H1 (cell line): Measurements from ENCODE around the gene MAN1C1. TPM values are rescaled to one million over a fixed set of nuclear protein-coding genes. Genes with fewer than 3 reads are reported as not detected.
A peak's percentile ranks its signal among the peaks of the same experiment; 100 is the strongest.

Experiments
- CTCF ChIA-PET: fragments of 300-600 bp; sonication (Branson Sonifier 250); formaldehyde crosslinking; loops from one replicate; lab custom pipeline; 2021; ENCODE audit not compliant: partially characterized antibody; lab: Charles Lee
- POLR2A ChIA-PET: fragments of 300-600 bp; sonication (Branson Sonifier 250); formaldehyde crosslinking; loops from one replicate; lab custom pipeline; 2021; ENCODE audit warnings: inconsistent platforms; ENCODE audit not compliant: partially characterized antibody; lab: Charles Lee
- DNase-seq, 2 experiments: peaks; one replicate each; pipeline versions ENCODE4 v3.0.0 to v3.0.0-alpha.2; 2010 to 2022; ENCODE audit warnings: low spot score in 2 of 2, low read depth in 1 of 2, mixed read lengths in 1 of 2
- FAIRE-seq: peaks from 2 replicates; lab custom pipeline; 2011; peaks lifted over from hg19 to GRCh38; lab: Jason Lieb, UNC
- H2AFZ ChIP-seq: 2 replicates; pipeline ENCODE4 v1.8.1; 2012; ENCODE audit warnings: low read length, inconsistent platforms
- H2AK5ac ChIP-seq: 2 replicates; pipeline ENCODE4 v1.6.1; 2013; ENCODE audit warnings: low read depth, low read length
- H2BK120ac ChIP-seq: replicated peaks from 2 replicates; pipeline ENCODE3; 2013; ENCODE audit warnings: low read depth, low read length, inconsistent platforms
- H2BK12ac ChIP-seq: 2 replicates; pipeline ENCODE4 v1.6.1; 2013; ENCODE audit warnings: low read depth, low read length
- H2BK15ac ChIP-seq: 2 replicates; pipeline ENCODE4 v1.6.1; 2013; ENCODE audit warnings: low read length
- H2BK20ac ChIP-seq: 2 replicates; pipeline ENCODE4 v1.6.1; 2013; ENCODE audit warnings: low read length
- H2BK5ac ChIP-seq: 2 replicates; pipeline ENCODE4 v1.6.1; 2013; ENCODE audit warnings: low read depth, low read length
- H3K14ac ChIP-seq: 2 replicates; pipeline ENCODE4 v1.6.1; 2013; ENCODE audit warnings: inconsistent platforms; ENCODE audit not compliant: insufficient read length
- H3K18ac ChIP-seq: 2 replicates; pipeline ENCODE4 v1.6.1; 2013; ENCODE audit warnings: low read length; ENCODE audit errors: extremely low read depth
- H3K23ac ChIP-seq: 2 replicates; pipeline ENCODE4 v1.6.1; 2013; ENCODE audit warnings: inconsistent platforms; ENCODE audit not compliant: insufficient read length
- H3K23me2 ChIP-seq: 2 replicates; pipeline ENCODE4 v1.6.1; 2013; ENCODE audit warnings: low read depth, low read length
- H3K27ac ChIP-seq: 2 replicates; pipeline ENCODE4 v1.6.1; 2011; ENCODE audit warnings: low read depth, low read length, inconsistent platforms
- H3K27me3 ChIP-seq, 4 experiments: replicated peaks in 1 of 4; 1 replicate in 1 of 4; 2 replicates in 3 of 4; pipeline versions ENCODE4 v1.6.1 to v1.8.1; 2011 to 2013; ENCODE audit warnings: low read length in 3 of 4, mild to moderate bottlenecking in 3 of 4, inconsistent platforms in 2 of 4, mixed read lengths in 2 of 4, moderate library complexity in 1 of 4; ENCODE audit not compliant: control insufficient read depth in 3 of 4, insufficient read depth in 3 of 4; ENCODE audit errors: extremely low read depth in 1 of 4
- H3K36me3 ChIP-seq, 4 experiments: 2 replicates each; pipeline versions ENCODE4 v1.6.1 to v1.8.1; 2011 to 2013; ENCODE audit warnings: mild to moderate bottlenecking in 4 of 4, low read length in 3 of 4, moderate library complexity in 2 of 4, control low read depth in 1 of 4, inconsistent platforms in 1 of 4; ENCODE audit not compliant: insufficient read depth in 4 of 4, control insufficient read depth in 2 of 4
- H3K4ac ChIP-seq: replicated peaks from 2 replicates; pipeline ENCODE3; 2013; ENCODE audit warnings: low read length, low read depth, mixed read lengths, inconsistent platforms; ENCODE audit not compliant: insufficient read length
- H3K4me1 ChIP-seq, 4 experiments: replicated peaks in 1 of 4; 1 replicate in 1 of 4; 2 replicates in 3 of 4; pipeline versions ENCODE4 v1.6.1 to v1.8.1; 2011 to 2013; ENCODE audit warnings: low read length in 3 of 4, inconsistent platforms in 2 of 4, mixed read lengths in 1 of 4; ENCODE audit not compliant: insufficient read depth in 4 of 4, control insufficient read depth in 3 of 4
- H3K4me2 ChIP-seq, 2 experiments: 2 replicates each; pipeline versions ENCODE4 v1.6.1 to v1.8.1; 2011 to 2013; ENCODE audit warnings: low read depth in 2 of 2, low read length in 2 of 2, control low read depth in 1 of 2, inconsistent platforms in 1 of 2, mild to moderate bottlenecking in 1 of 2; ENCODE audit not compliant: insufficient read depth in 1 of 2
- H3K4me3 ChIP-seq, 4 experiments: fragments of 200-600, 300-600 bp in 1 of 4; sonication (generic), shearing (Covaris generic), sonication (Bioruptor Twin) in 1 of 4; 2 replicates each; pipeline versions ENCODE4 v1.5.1 to v1.8.1; 2011 to 2016; ENCODE audit warnings: low read length in 4 of 4, low read depth in 3 of 4, control low read depth in 2 of 4, inconsistent platforms in 2 of 4, mild to moderate bottlenecking in 2 of 4, mixed read lengths in 1 of 4, moderate library complexity in 1 of 4; ENCODE audit not compliant: insufficient read depth in 2 of 4; ENCODE audit errors: extremely low read depth in 1 of 4
- H3K56ac ChIP-seq: replicated peaks from 2 replicates; pipeline ENCODE3; 2013; ENCODE audit warnings: low read depth, mild to moderate bottlenecking, mixed read lengths, low read length, inconsistent platforms; ENCODE audit not compliant: insufficient read length
- H3K79me1 ChIP-seq: 2 replicates; pipeline ENCODE4 v1.6.1; 2013; ENCODE audit warnings: low read depth, low read length, control low read depth
- H3K79me2 ChIP-seq, 2 experiments: 2 replicates each; pipeline versions ENCODE4 v1.6.1 to v1.8.1; 2012 to 2013; ENCODE audit warnings: low read length in 2 of 2, mild to moderate bottlenecking in 2 of 2, inconsistent platforms in 1 of 2; ENCODE audit not compliant: insufficient read depth in 2 of 2, control insufficient read depth in 1 of 2
- H3K9ac ChIP-seq, 4 experiments: replicated peaks in 1 of 4; 1 replicate in 1 of 4; 2 replicates in 3 of 4; pipeline versions ENCODE4 v1.6.1 to v1.8.1; 2011 to 2013; ENCODE audit warnings: low read depth in 3 of 4, low read length in 3 of 4, control low read depth in 2 of 4, mild to moderate bottlenecking in 2 of 4, moderate library complexity in 2 of 4, inconsistent platforms in 1 of 4; ENCODE audit errors: extremely low read depth in 1 of 4
- H3K9me3 ChIP-seq, 2 experiments: 2 replicates each; pipeline versions ENCODE4 v1.6.1 to v1.8.1; 2012 to 2013; ENCODE audit warnings: mild to moderate bottlenecking in 2 of 2, moderate library complexity in 2 of 2, control low read depth in 1 of 2, inconsistent platforms in 1 of 2, low read depth in 1 of 2, low read length in 1 of 2, mixed read lengths in 1 of 2; ENCODE audit not compliant: insufficient read depth in 2 of 2
- H4K20me1 ChIP-seq, 2 experiments: replicated peaks in 1 of 2; 2 replicates each; pipeline versions ENCODE3 to v1.8.1; 2011 to 2013; ENCODE audit warnings: inconsistent platforms in 2 of 2, low read length in 2 of 2, mild to moderate bottlenecking in 1 of 2; ENCODE audit not compliant: insufficient read depth in 2 of 2, control insufficient read depth in 1 of 2
- H4K5ac ChIP-seq: 2 replicates; pipeline ENCODE4 v1.6.1; 2013; ENCODE audit warnings: low read length, low read depth, mixed read lengths, inconsistent platforms; ENCODE audit not compliant: insufficient read length
- H4K8ac ChIP-seq: 2 replicates; pipeline ENCODE4 v1.8.0; 2013; ENCODE audit warnings: mild to moderate bottlenecking, moderate library complexity, low read length, inconsistent platforms; ENCODE audit not compliant: insufficient read depth; ENCODE audit errors: extremely low read depth
- H4K91ac ChIP-seq: replicated peaks from 2 replicates; pipeline ENCODE3; 2013; ENCODE audit warnings: low read length, mixed read lengths, inconsistent platforms; ENCODE audit not compliant: insufficient read length
- RBBP5 ChIP-seq: IDR thresholded peaks from 2 replicates; pipeline ENCODE4 v1.7.1; 2012; ENCODE audit warnings: low read depth, mild to moderate bottlenecking, inconsistent platforms, low read length, moderate library complexity, borderline replicate concordance
- SIN3A ChIP-seq, 2 experiments: IDR thresholded peaks in 1 of 2; conservative IDR thresholded peaks in 1 of 2; 2 replicates each; pipeline ENCODE4 v1.6.1; 2011 to 2012; ENCODE audit warnings: low read length in 2 of 2, improper control_type of control experiment in 1 of 2, low read depth in 1 of 2, mild to moderate bottlenecking in 1 of 2
- SIRT6 ChIP-seq: IDR thresholded peaks from one replicate; pipeline ENCODE4 v1.7.1; 2012; ENCODE audit warnings: low read length, inconsistent platforms
- ZNF274 ChIP-seq: IDR thresholded peaks from 2 replicates; pipeline ENCODE4 v1.7.0; 2012; ENCODE audit warnings: low read length, borderline replicate concordance; ENCODE audit errors: extremely low read depth
- WGBS, 2 experiments: shearing (Covaris generic) in 1 of 2; methylation state at CpG; one replicate each; pipeline versions ENCODE4 v1.1.6 to v1.1.7; 2013 to 2015; ENCODE audit warnings: low lambda C conversion rate in 2 of 2, mixed read lengths in 2 of 2, inconsistent platforms in 1 of 2, low coverage in 1 of 2, missing lambda C conversion rate in 1 of 2; ENCODE audit not compliant: insufficient replicate concordance in 2 of 2, insufficient coverage in 1 of 2, insufficient read length in 1 of 2; ENCODE audit errors: extremely low coverage in 1 of 2, missing lambda C conversion rate in 1 of 2; 5-methylcytosine and 5-hydroxymethylcytosine counted together
- polyA plus RNA-seq, 7 experiments: library from polyadenylated mRNA; depleted of rRNA in 3 of 7; stranded (reverse) in 5 of 7; unstranded in 2 of 7; fragments of >200 nt in 5 of 7; fragments of 200-250 nt in 2 of 7; gene quantifications; 1 replicate in 5 of 7; 2 replicates in 1 of 7; 4 replicates in 1 of 7; pipeline versions ENCODE4 v1.2.1 to v1.2.3, GENCODE V29; 2011 to 2013; ENCODE audit warnings: missing spikeins in 2 of 7, mixed read lengths in 2 of 7
- total RNA-seq: library from RNA; stranded (reverse); fragmentation: NEBNext Ultra II Directional; extraction: Animal tissue kit (Norgen Biotek cat#: 25700); gene quantifications from 2 replicates; pipeline ENCODE4 v1.2.1, GENCODE V29; 2021

The MAN1C1 gene
- total and polyA plus RNA-seq, 2 of the 8 experiments (the other 6 are each of a cell fraction or from before 2014, with no cell fraction given): 7.8 to 15.2 TPM

GRCh38 chr1:25757151-25757845, 140.7 kb downstream of the MAN1C1 start:
- Histone ChIP-seq H2BK120ac (no peak overlapping the region), H2BK20ac (no peak overlapping the region), H3K23me2 (no peaks in the 10 kb centered on the region), H4K5ac (no peak overlapping the region), H3K9ac (no peak overlapping the region), H2AFZ (no peak overlapping the region), H3K36me3 (no peaks in the 10 kb centered on the region; a peak in 1 of 8 replicates), H4K91ac (no peak overlapping the region), H3K14ac (no peak overlapping the region), H3K79me1 (no peaks in the 10 kb centered on the region), H3K4ac (no peak overlapping the region), H2BK12ac (0 out of 2 replicates have a peak overlapping the region, but pooled peaks have one; percentile 68), H3K27ac (no peak overlapping the region), H3K56ac (no peak overlapping the region), H2BK15ac (peak overlapping the region; percentile 18; the same call in 1 of the 2 replicates), H2AK5ac (peak overlapping the region; percentile 69; the same call in 1 of the 2 replicates), H4K8ac (no peak overlapping the region), H3K4me2 (no peak overlapping the region; a peak in 1 of 4 replicates), H3K23ac (no peak overlapping the region), H3K9me3 (no peaks in the 10 kb centered on the region), H3K79me2 (no peaks in the 10 kb centered on the region), H3K4me1 (peaks cover 0 to 16% (median 7%) of the 10 kb centered on the region in 4 experiments; a peak in 5 of 7 replicates), H4K20me1 (no peaks in the 10 kb centered on the region), H3K18ac (no peak overlapping the region), H3K27me3 (no peaks in the 10 kb centered on the region), H3K4me3 (no peak overlapping the region)
- WGBS, 2 experiments: 75% methylated on average over 12 of the region's 12 CpGs; no CpG with 5 or more reads in 1 of the 2 experiments
- DNase-seq: no peak
- ChIA-PET CTCF (interaction anchor here (0.7 to 3.4 kb wide), 11 partner anchors 10 to 270 kb away, joined by 3 to 25 read pairs (median 9); no protein-coding TSS in a partner anchor), POLR2A (interaction anchor here (2.0 kb wide), 1 partner anchor 10 kb away, joined by 8 read pairs; no protein-coding TSS in a partner anchor)
- FAIRE-seq: no peak
- no peak for TF ChIP-seq RBBP5
- TF ChIP-seq SIRT6: no peak
- no peak for TF ChIP-seq ZNF274
- no peak for TF ChIP-seq SIN3A (conservative IDR thresholded peaks at IDR 0.05 in 1 of 2, IDR thresholded peaks at IDR 0.05 in 1 of 2; ENCODE audit: low read depth in 1 of 2, low read length in 2 of 2)
- TF ChIP-seq, all 59 proteins: peak for 0
- no peak overlapping the region; the same call in 1 of the 2 replicates for H2BK5ac ChIP-seq
